ENCODE results near the gene PRKACA.

GRCh38 chr19:14089412-14089661, 28.2 kb downstream of the PRKACA start:
- TF ChIP-seq EZH2 (IDR thresholded peaks at IDR 0.05; ENCODE audit: low read length, missing control alignments) = no peak
- TF ChIP-seq CTCF (conservative IDR thresholded peaks at IDR 0.05 in 1 of 2, IDR thresholded peaks at IDR 0.05 in 1 of 2; ENCODE audit: low read depth in 1 of 2, low read length in 2 of 2) = peak; percentile 21 to 25

All from fibroblast of lung (primary cell).